Superior temporal gyrus (tissue), 1 donor: Measurements from ENCODE around the gene TNNT3.
"Not testable (repeated sequence)": the region's sequence is repeated elsewhere in the genome, so short reads cannot be mapped to it uniquely, and the experiment has no call there.

Experiments used
- DNase-seq: peaks from one replicate; pipeline ENCODE4 v3.0.0-alpha.2; 2016; ENCODE audit errors: extremely low spot score

Gene TNNT3

GRCh38 chr11:1881442-1882264 lies 37.9 kb upstream of the TNNT3 start:
- no peak for DNase-seq

DNA sequence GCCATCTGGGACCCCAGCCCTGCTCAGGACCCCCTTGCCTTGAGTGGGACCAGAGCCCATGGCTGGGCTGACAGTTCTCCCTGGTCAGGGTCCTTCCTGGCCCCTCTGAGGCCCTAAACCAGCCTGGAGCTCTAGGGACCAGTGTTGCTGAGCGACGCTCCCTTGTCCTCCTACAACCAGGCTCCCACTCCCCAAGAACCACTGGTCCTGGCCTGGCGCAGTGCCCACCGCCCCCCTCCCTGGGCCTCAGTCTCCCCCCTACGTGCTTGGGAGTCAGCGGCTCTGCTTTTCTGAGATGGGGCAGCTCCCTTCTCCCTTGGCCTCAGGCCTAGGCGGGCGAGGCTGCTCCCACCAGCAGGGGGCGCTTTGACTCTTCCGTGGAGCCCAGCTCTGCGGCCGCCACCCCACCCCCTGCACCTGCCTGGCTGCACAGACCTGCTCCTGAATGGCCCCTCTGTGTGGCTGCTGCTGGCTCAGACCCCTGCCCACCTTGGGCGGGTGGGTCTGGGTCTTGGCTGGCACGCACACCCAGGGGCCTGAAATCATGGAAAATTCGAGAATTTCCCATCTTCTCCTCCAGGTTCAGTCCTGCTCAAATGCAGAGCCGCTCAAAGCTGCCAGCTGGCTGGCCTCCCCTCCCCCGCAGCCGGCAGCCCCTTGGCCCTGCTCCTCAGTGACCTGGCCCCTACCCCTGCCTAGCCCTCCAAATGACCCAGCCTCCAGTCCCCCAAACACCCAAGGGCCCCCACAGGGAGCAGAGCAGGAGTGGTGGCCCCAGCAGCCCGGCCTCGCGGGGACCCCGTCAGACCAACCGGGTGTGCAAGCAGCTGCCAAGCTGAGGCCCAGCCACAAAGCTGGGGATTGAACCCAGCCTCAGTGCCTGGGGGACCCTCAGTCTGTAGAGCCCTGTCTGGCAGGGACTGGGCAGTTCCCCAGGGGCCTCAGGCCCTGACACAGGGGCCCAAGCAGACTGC lies 37.0 kb upstream of the TNNT3 start:
- peak; percentile 78 for DNase-seq

DNA sequence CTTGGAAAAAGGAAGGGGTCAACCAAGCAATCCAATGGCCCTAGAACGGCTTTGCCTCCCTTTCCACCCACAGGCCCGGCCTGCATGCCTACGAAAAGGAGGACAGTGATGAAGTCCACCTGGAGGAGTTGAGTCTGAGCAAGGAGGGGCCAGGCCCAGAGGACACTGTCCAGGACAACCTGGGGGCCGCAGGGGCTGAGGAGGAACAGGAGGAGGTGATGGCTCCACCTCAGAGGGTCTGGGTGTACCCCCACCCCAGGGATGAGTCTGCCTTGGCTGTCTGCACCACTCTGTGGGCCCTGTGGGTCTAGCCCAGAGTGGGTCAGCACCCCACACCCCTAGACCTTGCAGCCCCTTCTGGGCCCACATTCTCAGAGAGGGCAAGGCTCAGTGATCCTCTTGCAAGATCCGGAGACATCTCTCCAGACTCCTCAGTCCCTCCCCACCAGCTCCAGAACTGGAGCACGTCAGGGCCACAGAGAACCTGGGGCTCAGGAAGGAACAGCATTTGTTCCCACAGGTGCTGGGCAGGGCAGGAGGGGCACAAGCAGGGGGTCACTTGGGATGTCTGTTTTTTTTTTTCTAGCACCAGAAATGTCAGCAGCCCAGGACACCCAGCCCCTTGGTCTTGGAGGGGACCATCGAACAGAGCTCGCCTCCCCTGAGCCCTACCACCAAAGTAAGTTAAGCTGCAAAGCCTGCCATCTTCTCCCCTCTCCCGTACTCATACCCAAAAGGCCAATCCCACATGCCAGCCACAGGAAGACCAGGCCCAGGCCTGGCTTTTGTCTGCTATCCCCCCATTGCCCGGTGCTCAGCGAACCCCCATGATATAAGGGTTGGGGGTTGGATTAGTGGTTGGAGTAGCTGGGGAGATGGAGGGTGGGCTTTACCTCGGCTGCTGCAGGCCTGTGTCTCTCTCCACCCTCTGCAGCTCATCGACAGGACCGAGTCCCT lies 35.9 kb upstream of the TNNT3 start:
- no peak for DNase-seq

- DNase-seq: no peak
Measured at GRCh38 chr11:1884303-1884700, 35.2 kb upstream of the TNNT3 start.

DNA sequence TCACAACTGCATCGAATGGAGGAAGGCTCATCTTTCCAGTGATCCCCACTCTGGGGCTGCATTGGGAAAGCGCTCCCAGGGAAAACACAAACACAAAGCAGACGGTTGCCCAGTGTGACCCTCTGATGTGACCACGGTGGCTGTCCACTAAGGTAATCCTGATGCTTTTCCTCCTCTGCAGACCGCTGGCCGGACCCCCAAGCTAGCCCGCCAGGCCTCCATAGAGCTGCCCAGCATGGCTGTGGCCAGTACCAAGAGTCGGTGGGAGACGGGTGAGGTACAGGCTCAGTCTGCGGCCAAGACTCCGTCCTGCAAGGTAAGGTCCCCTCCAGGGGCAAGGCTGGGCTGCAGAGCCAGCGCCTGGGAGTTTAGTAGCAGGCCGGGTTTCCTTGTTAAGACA lies 33.0 kb upstream of the TNNT3 start:
- DNase-seq: not testable (repeated sequence)

GRCh38 chr11:1887451-1888346 lies 31.8 kb upstream of the TNNT3 start:
- DNase-seq: no peak

- no peak for DNase-seq
Measured at GRCh38 chr11:1888347-1888753, 31.2 kb upstream of the TNNT3 start.

GRCh38 chr11:1888811-1889210 lies 30.7 kb upstream of the TNNT3 start:
- DNase-seq: no peak

DNA sequence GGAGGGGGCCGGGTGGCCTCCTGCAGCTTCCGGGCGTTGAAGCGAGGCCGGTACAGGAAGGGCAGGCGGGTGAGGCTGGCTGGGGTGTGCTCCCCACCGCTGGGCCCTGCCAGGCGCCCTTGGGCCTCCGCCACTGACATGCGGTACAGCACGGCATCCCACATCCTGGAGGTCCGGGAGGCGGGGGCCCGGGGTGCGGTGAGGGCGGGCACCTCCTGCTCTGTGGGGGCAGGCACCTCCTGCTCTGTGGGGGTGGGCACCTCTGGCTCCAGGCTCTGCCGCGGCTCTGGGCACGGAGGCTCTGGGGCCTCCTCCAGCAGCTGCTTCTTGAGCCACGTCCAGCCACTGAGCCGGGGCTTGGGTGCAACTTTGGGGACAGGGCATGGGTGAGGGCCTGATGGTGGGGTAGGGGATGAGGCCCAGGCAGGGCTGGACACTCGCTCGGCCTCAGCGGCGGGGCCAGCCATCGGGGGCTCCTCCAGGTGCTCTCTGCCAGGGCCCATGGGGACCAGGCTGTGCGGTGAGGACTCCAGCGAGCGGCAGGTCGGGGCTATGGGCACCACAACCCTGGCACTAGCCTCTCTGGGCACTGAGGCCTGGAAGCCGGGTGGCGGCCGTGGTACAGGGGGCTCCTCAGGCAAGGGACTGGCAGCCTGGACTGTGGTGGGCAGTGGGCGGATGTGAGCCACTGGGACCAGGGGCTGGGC lies 30.1 kb upstream of the TNNT3 start:
- no peak for DNase-seq

- DNase-seq: no peak
Measured at GRCh38 chr11:1889941-1890855, 29.3 kb upstream of the TNNT3 start.

DNA sequence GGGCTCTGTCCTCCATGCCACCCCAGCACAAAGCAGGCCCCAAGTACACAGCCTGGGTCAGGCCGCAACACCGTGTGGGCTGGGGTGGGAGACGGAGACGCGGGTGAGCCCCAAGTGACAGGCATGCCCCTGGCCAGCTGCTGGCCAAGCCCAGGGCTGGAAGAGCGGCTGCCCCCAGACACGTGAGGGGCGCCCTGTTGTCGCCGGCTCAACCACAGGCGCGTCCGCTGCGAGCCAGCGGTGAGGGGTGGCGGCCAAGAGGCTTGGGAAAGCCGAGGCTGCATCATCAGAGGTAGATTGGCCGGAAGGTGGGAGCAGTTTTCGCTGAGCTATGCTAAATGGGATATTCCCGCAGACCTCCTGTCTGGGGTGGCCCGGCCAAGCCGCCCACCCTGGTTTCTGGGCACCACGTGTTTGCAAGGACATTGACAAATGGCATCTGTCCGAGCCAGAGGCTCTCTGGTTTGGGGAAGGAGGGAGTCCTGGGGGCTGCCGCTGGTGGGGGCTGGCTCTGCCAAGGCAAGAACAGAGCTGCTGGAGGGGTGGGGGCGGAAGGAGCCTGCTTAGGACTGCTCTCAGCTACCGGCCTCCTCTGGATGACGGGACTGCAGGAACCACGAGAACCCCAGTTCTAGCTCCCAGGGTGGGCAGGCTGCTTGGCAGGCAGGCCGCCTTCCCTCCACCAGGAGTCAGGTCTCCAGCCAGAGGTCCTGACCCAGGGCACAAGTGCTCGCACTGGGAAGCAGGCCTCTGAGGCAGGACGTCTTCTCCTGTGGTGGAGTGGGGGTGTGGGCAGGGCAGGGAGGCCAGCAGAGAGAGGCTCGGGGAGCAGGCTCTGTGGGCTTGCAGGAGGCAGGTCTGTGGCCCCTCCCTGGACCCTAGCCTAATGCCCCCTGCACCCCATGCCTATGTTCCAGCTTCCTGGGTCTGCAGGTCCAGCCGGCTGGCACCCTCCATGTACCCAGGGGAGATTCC lies 28.4 kb upstream of the TNNT3 start:
- no peak for DNase-seq

DNA sequence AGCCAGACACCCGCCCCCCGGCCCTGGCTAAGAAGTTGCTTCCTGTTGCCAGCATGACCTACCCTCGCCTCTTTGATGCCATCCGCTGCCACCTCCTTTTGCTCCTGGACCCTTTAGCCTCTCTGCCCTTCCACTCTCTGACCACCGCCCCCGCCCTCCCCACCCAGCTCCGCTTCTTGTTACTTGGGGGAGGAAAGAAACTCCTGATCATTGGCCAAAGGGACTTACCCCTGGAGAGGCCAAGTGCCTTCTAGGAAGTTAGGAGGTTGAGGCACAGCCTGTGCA lies 27.7 kb upstream of the TNNT3 start, which contains the start of gene PRR33:
Gene PRR33, minus strand, starts transcription at position 65 of the 285 bp plus-strand sequence. CDS start 1,311 bp downstream, outside the sequence.
- no peak for DNase-seq

GRCh38 chr11:1892116-1892515 lies 27.4 kb upstream of the TNNT3 start:
- DNase-seq: no peak

DNA sequence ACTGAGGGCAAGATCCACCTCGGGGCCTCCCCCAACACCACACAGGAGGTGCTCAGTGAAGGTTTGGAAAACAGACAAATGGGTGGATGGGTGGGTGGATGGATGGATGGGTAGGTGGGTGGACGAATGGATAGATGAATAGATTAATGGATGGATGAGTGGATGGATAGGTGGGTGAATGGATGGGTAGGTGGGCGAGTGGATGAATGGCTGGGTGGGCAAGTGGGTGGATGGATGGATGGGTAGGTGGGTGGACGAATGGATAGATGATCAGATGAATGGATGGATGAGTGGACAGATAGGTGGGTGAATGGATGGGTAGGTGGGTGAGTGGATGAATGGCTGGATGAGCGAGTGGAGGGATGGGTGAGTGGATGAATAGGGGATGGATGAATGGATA lies 26.9 kb upstream of the TNNT3 start:
- no peak for DNase-seq

DNA sequence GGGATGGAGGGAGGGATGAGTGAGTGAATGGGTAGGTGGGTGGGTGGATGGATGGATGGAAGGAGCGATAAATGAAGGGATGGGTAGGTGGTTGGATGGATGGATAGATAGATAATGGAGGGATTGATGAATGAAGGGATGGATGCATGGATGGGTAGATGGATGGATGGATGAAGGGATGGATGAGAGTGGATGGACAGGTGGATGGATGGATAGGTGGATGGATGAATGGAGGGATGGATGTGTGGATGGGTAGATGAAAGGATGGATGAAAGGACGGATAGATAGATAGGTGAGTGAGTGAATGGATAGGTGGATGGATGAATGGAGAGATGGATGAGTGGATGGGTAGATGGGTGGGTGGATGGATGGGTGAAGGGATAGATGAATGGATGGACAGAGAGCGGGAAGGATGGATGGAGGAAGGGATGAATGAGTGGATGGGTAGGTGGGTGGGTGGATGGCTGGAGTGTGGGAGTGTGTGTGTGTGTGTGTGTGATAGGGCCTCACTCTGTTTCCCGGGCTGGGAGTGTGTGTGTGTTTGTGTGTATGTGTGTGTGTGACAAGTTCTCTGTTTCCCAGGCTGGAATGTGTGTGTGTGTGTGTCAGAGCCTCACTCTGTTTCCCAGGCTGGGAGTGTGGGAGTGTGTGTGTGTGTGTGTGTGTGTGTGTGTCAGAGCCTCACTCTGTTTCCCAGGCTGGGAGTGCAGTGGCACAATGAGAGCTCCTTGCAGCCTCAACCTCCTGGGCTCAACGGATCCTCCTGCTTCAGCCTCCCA lies 25.7 kb upstream of the TNNT3 start:
- no peak for DNase-seq

GRCh38 chr11:1894759-1895158 lies 24.7 kb upstream of the TNNT3 start:
- peak; percentile 43 for DNase-seq

DNA sequence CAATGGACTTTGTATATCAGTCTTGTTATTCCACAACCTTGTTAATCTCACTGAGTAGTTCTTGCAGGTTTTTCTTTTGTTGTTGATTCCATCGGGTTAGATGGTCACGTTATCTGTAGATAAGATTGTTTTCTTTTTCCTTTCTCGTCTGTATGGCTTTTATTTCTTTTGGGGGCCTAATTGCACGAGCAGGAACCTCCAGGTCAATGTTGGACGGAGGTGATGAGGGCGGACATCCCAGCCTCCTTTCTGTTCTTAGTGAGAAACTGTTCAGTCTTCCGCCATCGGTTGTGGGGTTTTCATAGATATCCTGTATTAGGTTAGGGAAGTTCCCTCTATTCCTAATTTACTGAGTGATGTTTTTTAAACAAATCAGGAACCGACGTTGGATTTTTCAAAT lies 23.0 kb upstream of the TNNT3 start:
- DNase-seq: no peak
